Astrocyte (in vitro differentiated cells and primary cell): Measurements from ENCODE around the gene PTTG2. TPM values are rescaled to one million over a fixed set of nuclear protein-coding genes. Genes with fewer than 3 reads are reported as not detected.
A peak's percentile ranks its signal among the peaks of the same experiment; 100 is the strongest.

Experiments used
- DNase-seq: peaks from one replicate; pipeline ENCODE4 v3.0.0-alpha.2; 2010; ENCODE audit warnings: low read depth
- FAIRE-seq: peaks from 2 replicates; lab custom pipeline; 2011; peaks lifted over from hg19 to GRCh38; lab: Jason Lieb, UNC
- H2AFZ ChIP-seq: 2 replicates; pipeline ENCODE4 v1.6.0; 2012; ENCODE audit warnings: low read depth, low read length, inconsistent platforms
- H3K27ac ChIP-seq: 2 replicates; pipeline ENCODE4 v1.5.1; 2011; ENCODE audit warnings: low read depth, low read length, inconsistent platforms
- H3K27me3 ChIP-seq: 2 replicates; pipeline ENCODE4 v1.6.0; 2011; ENCODE audit warnings: low read length, inconsistent platforms; ENCODE audit not compliant: insufficient read depth
- H3K36me3 ChIP-seq: 2 replicates; pipeline ENCODE4 v1.5.1; 2011; ENCODE audit warnings: low read length, inconsistent platforms; ENCODE audit not compliant: insufficient read depth
- H3K4me1 ChIP-seq: 2 replicates; pipeline ENCODE4 v1.5.1; 2011; ENCODE audit warnings: low read length, inconsistent platforms; ENCODE audit not compliant: insufficient read depth
- H3K4me2 ChIP-seq: 2 replicates; pipeline ENCODE4 v1.6.0; 2012; ENCODE audit warnings: low read length, inconsistent platforms
- H3K4me3 ChIP-seq: 2 replicates; pipeline ENCODE4 v1.5.1; 2011; ENCODE audit warnings: low read depth, mild to moderate bottlenecking, low read length, inconsistent platforms; ENCODE audit not compliant: insufficient read depth
- H3K79me2 ChIP-seq: 2 replicates; pipeline ENCODE4 v1.6.0; 2012; ENCODE audit warnings: mild to moderate bottlenecking, low read length, inconsistent platforms; ENCODE audit not compliant: insufficient read depth
- H3K9ac ChIP-seq: 2 replicates; pipeline ENCODE4 v1.6.0; 2012; ENCODE audit warnings: mild to moderate bottlenecking, low read length, inconsistent platforms
- H3K9me3 ChIP-seq: 2 replicates; pipeline ENCODE4 v1.5.1; 2012; ENCODE audit warnings: low read depth, mild to moderate bottlenecking, low read length, inconsistent platforms; ENCODE audit not compliant: insufficient read depth
- H4K20me1 ChIP-seq: 2 replicates; pipeline ENCODE4 v1.6.0; 2012; ENCODE audit warnings: low read length, inconsistent platforms; ENCODE audit not compliant: insufficient read depth
- H3K27ac Mint-ChIP-seq: one replicate; pipeline ENCODE4 v1.8.0; 2021; ENCODE audit warnings: mild to moderate bottlenecking, mixed read lengths; ENCODE audit not compliant: unreplicated experiment
- H3K27me3 Mint-ChIP-seq: one replicate; pipeline ENCODE4 v1.8.0; 2021; ENCODE audit warnings: low read depth, mixed read lengths; ENCODE audit not compliant: unreplicated experiment
- H3K36me3 Mint-ChIP-seq: one replicate; pipeline ENCODE4 v1.8.0; 2021; ENCODE audit warnings: low read depth, mixed read lengths; ENCODE audit not compliant: unreplicated experiment
- H3K4me1 Mint-ChIP-seq: one replicate; pipeline ENCODE4 v1.8.0; 2021; ENCODE audit warnings: low read depth, mixed read lengths; ENCODE audit not compliant: unreplicated experiment
- H3K4me3 Mint-ChIP-seq: one replicate; pipeline ENCODE4 v1.8.0; 2021; ENCODE audit warnings: mild to moderate bottlenecking, moderate library complexity, mixed read lengths; ENCODE audit not compliant: unreplicated experiment
- H3K9me3 Mint-ChIP-seq: one replicate; pipeline ENCODE4 v1.8.0; 2021; ENCODE audit warnings: mild to moderate bottlenecking, mixed read lengths; ENCODE audit not compliant: unreplicated experiment
- EZH2 ChIP-seq: IDR thresholded peaks from 2 replicates; pipeline ENCODE4 v1.6.1; 2012; ENCODE audit warnings: mild to moderate bottlenecking, low read length, inconsistent platforms; ENCODE audit not compliant: insufficient read depth
- total RNA-seq: library from RNA; stranded (reverse); gene quantifications from 2 replicates; pipeline ENCODE4 v1.2.1, GENCODE V29; 2021
- TF ChIP-seq, protein P1 (sequence below): IDR thresholded peaks from 2 replicates; pipeline ENCODE4 v1.5.1; 2011; ENCODE audit warnings: low read depth, mild to moderate bottlenecking, inconsistent platforms, low read length, moderate library complexity; ENCODE audit not compliant: insufficient read depth

The PTTG2 gene
- total RNA-seq, 1 donor from 2014 or later, result not detected

DNA sequence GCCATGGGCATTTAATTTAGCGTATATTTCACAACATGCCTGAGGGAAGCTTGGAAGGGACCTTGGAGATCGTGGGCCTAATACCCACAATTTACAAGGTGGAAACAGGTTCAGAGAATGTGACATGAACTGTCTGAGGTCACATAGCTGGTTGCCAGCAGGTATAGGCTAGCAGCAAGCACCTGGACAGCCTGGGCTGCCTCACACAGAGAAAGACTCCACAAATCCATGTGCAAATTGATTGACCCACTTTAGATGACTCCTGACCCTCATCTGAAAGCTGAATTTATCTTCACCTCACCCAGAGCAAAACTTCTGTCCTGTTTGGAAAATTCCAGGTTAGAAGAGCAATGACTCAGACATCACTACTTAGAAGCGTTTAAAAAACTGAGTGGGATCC is 5.8 kb downstream of the PTTG2 start:
- no peaks in the 10 kb centered on the region for H4K20me1 ChIP-seq
- Mint-ChIP-seq H3K4me3 (no peak overlapping the region), H3K27ac (no peak overlapping the region), H3K4me1 (peaks cover 5% of the 10 kb centered on the region), H3K36me3 (peaks cover 1% of the 10 kb centered on the region), H3K9me3 (peaks cover 4% of the 10 kb centered on the region), H3K27me3 (no peaks in the 10 kb centered on the region)
- no peak for TF ChIP-seq EZH2
- TF ChIP-seq, protein P1, sequence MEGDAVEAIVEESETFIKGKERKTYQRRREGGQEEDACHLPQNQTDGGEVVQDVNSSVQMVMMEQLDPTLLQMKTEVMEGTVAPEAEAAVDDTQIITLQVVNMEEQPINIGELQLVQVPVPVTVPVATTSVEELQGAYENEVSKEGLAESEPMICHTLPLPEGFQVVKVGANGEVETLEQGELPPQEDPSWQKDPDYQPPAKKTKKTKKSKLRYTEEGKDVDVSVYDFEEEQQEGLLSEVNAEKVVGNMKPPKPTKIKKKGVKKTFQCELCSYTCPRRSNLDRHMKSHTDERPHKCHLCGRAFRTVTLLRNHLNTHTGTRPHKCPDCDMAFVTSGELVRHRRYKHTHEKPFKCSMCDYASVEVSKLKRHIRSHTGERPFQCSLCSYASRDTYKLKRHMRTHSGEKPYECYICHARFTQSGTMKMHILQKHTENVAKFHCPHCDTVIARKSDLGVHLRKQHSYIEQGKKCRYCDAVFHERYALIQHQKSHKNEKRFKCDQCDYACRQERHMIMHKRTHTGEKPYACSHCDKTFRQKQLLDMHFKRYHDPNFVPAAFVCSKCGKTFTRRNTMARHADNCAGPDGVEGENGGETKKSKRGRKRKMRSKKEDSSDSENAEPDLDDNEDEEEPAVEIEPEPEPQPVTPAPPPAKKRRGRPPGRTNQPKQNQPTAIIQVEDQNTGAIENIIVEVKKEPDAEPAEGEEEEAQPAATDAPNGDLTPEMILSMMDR, result no peak
- no peaks in the 10 kb centered on the region for H3K36me3 ChIP-seq
- H3K9me3 ChIP-seq, result no peaks in the 10 kb centered on the region
- H2AFZ ChIP-seq, result no peak overlapping the region
- no peaks in the 10 kb centered on the region for H3K27me3 ChIP-seq
- H3K9ac ChIP-seq, result no peak overlapping the region
- H3K4me3 ChIP-seq, result no peak overlapping the region
- H3K79me2 ChIP-seq, result no peaks in the 10 kb centered on the region
- no peak overlapping the region for H3K4me2 ChIP-seq
- H3K27ac ChIP-seq, result no peak overlapping the region
- no peaks in the 10 kb centered on the region for H3K4me1 ChIP-seq
- DNase-seq (no peak), FAIRE-seq (no peak)

DNA sequence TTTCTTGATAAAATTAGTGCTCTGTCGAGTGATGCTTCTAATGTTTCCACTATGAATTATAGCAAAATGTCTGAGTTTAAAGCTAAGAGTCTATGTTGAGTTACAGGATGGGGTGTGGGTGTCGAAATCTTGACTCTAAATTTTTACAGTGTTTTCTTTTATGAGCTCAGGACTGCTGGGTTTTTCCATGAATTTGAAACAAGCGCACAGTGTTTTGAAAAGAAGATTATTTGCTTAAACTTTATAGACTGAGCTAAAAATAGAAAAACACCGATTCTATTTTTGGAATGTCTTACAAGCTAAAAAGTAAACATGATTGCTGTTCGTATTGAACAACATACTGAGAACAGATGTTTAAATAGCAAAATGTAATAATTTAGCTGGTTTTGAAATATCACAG is 7.5 kb downstream of the PTTG2 start:
- H3K4me1 Mint-ChIP-seq, result peaks cover 5% of the 10 kb centered on the region
- no peaks in the 10 kb centered on the region for H3K27me3 Mint-ChIP-seq
- H3K4me1 ChIP-seq, result no peaks in the 10 kb centered on the region
- peaks cover 4% of the 10 kb centered on the region for H3K9me3 Mint-ChIP-seq
- no peak for DNase-seq
- no peak overlapping the region for H3K27ac Mint-ChIP-seq
- H2AFZ ChIP-seq, result no peak overlapping the region
- no peak for FAIRE-seq
- H3K36me3 ChIP-seq, result no peaks in the 10 kb centered on the region
- no peak overlapping the region for H3K27ac ChIP-seq
- H3K4me3 ChIP-seq, result no peak overlapping the region
- no peaks in the 10 kb centered on the region for H3K79me2 ChIP-seq
- TF ChIP-seq, protein P1, result no peak
- no peak for TF ChIP-seq EZH2
- no peaks in the 10 kb centered on the region for H3K27me3 ChIP-seq
- peaks cover 3% of the 10 kb centered on the region for H3K36me3 Mint-ChIP-seq
- H3K4me3 Mint-ChIP-seq, result no peak overlapping the region
- no peak overlapping the region for H3K9ac ChIP-seq
- no peaks in the 10 kb centered on the region for H4K20me1 ChIP-seq
- H3K9me3 ChIP-seq, result no peaks in the 10 kb centered on the region
- H3K4me2 ChIP-seq, result peak overlapping the region; percentile 22

DNA sequence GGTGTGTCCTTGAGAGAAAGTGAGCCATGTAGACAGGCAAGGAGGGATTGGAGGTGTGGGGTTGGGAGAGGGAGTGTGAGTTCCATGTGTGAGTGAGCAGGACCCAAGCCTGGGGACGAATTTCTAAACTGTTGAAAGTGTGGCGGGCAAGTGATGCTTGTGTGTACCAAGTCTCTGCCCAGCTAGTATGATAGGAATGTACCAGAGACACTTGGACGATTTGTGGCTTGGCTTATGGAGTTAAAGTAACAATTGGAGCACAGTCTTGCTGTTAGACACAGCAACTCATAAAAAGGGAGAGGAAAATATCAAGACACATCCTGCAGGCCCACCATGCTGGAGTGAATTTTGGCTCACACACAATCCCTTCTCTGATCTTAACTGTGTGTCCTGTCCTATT is 8.5 kb downstream of the PTTG2 start:
- no peaks in the 10 kb centered on the region for H3K27me3 ChIP-seq
- TF ChIP-seq, protein P1, result no peak
- no peak for TF ChIP-seq EZH2
- no peak for FAIRE-seq
- H4K20me1 ChIP-seq, result no peaks in the 10 kb centered on the region
- no peaks in the 10 kb centered on the region for H3K4me1 ChIP-seq
- H2AFZ ChIP-seq, result no peak overlapping the region
- Mint-ChIP-seq H3K36me3 (peaks cover 3% of the 10 kb centered on the region), H3K4me3 (no peak overlapping the region), H3K27me3 (no peaks in the 10 kb centered on the region), H3K27ac (no peak overlapping the region), H3K9me3 (peaks cover 4% of the 10 kb centered on the region), H3K4me1 (peaks cover 5% of the 10 kb centered on the region)
- H3K27ac ChIP-seq, result no peak overlapping the region
- H3K9me3 ChIP-seq, result no peaks in the 10 kb centered on the region
- H3K79me2 ChIP-seq, result no peaks in the 10 kb centered on the region
- no peak overlapping the region for H3K9ac ChIP-seq
- DNase-seq, result no peak
- H3K36me3 ChIP-seq, result no peaks in the 10 kb centered on the region
- no peak overlapping the region for H3K4me2 ChIP-seq
- no peak overlapping the region for H3K4me3 ChIP-seq
